Measurements from ENCODE around the gene HAS3.

The HAS3 gene

DNA sequence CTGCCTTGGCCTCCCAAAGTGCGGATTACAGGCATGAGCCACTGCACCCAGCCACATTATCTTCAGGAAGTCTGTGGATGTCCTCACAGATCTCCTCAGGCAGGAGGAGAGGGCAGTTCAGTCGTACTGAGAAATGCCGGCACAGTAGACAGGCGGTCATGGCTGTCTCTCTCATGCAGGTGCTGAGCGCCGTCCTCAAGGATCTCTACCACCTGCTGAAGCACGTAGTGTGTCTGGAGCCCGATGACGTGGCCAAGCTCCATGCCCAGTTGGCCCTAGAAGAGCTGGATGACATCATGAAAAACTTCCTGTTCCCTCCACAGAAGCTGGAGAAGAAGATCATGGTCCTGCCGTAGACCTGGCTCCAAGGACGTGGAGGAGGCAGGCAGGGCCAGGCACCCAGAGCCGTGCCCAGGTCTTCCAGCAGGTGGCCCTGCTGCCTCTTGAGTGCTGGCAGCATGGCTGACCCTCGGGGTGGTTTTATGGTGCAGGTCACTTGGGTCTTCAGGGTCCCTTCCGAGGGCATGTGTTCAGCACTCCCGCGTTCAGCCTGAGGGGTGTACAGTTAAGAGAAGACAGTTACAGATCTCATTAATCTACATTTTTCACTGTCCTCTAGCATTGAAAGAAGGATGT lies 22.0 kb upstream of the HAS3 start:
- TF ChIP-seq, protein P1, sequence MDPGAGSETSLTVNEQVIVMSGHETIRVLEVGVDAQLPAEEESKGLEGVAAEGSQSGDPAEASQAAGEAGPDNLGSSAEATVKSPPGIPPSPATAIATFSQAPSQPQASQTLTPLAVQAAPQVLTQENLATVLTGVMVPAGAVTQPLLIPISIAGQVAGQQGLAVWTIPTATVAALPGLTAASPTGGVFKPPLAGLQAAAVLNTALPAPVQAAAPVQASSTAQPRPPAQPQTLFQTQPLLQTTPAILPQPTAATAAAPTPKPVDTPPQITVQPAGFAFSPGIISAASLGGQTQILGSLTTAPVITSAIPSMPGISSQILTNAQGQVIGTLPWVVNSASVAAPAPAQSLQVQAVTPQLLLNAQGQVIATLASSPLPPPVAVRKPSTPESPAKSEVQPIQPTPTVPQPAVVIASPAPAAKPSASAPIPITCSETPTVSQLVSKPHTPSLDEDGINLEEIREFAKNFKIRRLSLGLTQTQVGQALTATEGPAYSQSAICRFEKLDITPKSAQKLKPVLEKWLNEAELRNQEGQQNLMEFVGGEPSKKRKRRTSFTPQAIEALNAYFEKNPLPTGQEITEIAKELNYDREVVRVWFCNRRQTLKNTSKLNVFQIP (CRISPR knock-in tag; IDR thresholded peaks at IDR 0.05; ENCODE audit: borderline replicate concordance, low read depth) = no peak
- TF ChIP-seq ZFP30 (CRISPR knock-in tag; IDR thresholded peaks at IDR 0.05) (no peak), ESRRG (CRISPR knock-in tag; IDR thresholded peaks at IDR 0.05) (no peak), BACH2 (CRISPR knock-in tag; IDR thresholded peaks at IDR 0.05; ENCODE audit: borderline replicate concordance) (no peak)
- no peak for ATAC-seq

DNA sequence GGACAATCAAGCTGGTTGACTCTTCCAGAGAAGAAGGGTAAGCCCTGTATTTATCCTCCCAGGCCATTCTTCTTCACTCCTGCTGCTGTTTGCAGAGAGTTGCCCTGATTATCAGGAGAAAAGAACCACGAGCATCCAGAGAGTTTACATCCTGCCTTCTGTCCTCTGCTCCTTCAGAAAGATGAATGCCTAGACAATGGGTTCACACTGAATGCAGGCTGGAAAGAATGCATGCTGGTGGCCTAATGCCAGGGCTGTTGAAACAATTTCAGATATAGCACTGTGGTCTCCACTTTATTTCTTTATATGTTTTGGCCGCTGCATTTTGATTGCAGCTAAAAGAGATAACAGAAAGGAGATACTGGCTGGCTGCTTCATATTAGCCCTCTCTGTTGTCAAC lies 21.2 kb upstream of the HAS3 start:
- no peak for TF ChIP-seq ZFP3 (CRISPR knock-in tag; IDR thresholded peaks at IDR 0.05)
- no peak for TF ChIP-seq ARNTL (CRISPR knock-in tag; IDR thresholded peaks at IDR 0.05; ENCODE audit: borderline replicate concordance, low read depth)
- no peak for TF ChIP-seq ZNF70 (CRISPR knock-in tag; IDR thresholded peaks at IDR 0.05)
- TF ChIP-seq BACH2 (CRISPR knock-in tag; IDR thresholded peaks at IDR 0.05; ENCODE audit: borderline replicate concordance) = no peak
- no peak for TF ChIP-seq GLIS3 (CRISPR knock-in tag; IDR thresholded peaks at IDR 0.05)
- TF ChIP-seq, protein P2, sequence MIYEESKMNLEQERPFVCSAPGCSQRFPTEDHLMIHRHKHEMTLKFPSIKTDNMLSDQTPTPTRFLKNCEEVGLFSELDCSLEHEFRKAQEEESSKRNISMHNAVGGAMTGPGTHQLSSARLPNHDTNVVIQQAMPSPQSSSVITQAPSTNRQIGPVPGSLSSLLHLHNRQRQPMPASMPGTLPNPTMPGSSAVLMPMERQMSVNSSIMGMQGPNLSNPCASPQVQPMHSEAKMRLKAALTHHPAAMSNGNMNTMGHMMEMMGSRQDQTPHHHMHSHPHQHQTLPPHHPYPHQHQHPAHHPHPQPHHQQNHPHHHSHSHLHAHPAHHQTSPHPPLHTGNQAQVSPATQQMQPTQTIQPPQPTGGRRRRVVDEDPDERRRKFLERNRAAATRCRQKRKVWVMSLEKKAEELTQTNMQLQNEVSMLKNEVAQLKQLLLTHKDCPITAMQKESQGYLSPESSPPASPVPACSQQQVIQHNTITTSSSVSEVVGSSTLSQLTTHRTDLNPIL (CRISPR knock-in tag; IDR thresholded peaks at IDR 0.05; ENCODE audit: low read depth) = no peak
- TF ChIP-seq PPARA (CRISPR knock-in tag; IDR thresholded peaks at IDR 0.05; ENCODE audit: borderline replicate concordance) = no peak
- no peak for TF ChIP-seq ZNF8 (CRISPR knock-in tag; IDR thresholded peaks at IDR 0.05)
- no peak for TF ChIP-seq RARB (CRISPR knock-in tag; IDR thresholded peaks at IDR 0.05)
- no peak for TF ChIP-seq CSRNP3 (CRISPR knock-in tag; IDR thresholded peaks at IDR 0.05)
- TF ChIP-seq, protein P1 (CRISPR knock-in tag; IDR thresholded peaks at IDR 0.05; ENCODE audit: borderline replicate concordance, low read depth) = no peak
- TF ChIP-seq ESRRG (CRISPR knock-in tag; IDR thresholded peaks at IDR 0.05) = no peak
- TF ChIP-seq ZC3H10 (CRISPR knock-in tag; IDR thresholded peaks at IDR 0.05) = no peak
- no peak for TF ChIP-seq TCF4 (CRISPR knock-in tag; IDR thresholded peaks at IDR 0.05; ENCODE audit: borderline replicate concordance)
- no peak for TF ChIP-seq SNAI2 (CRISPR knock-in tag; IDR thresholded peaks at IDR 0.05)
- TF ChIP-seq OSR1 (CRISPR knock-in tag; IDR thresholded peaks at IDR 0.05) = no peak
- no peak for TF ChIP-seq TSHZ2 (CRISPR knock-in tag; IDR thresholded peaks at IDR 0.05)
- ATAC-seq = peak; percentile 69

GRCh38 chr16:69085032-69085695 lies 20.3 kb upstream of the HAS3 start:
- no peak for ATAC-seq
- TF ChIP-seq ZC3H10 (CRISPR knock-in tag; IDR thresholded peaks at IDR 0.05) (no peak), RARB (CRISPR knock-in tag; IDR thresholded peaks at IDR 0.05) (no peak), ZFP30 (CRISPR knock-in tag; IDR thresholded peaks at IDR 0.05) (no peak), GLIS3 (CRISPR knock-in tag; IDR thresholded peaks at IDR 0.05) (no peak), ZNF565 (CRISPR knock-in tag; conservative IDR thresholded peaks at IDR 0.05; ENCODE audit: low read depth) (no peak), ESRRG (CRISPR knock-in tag; IDR thresholded peaks at IDR 0.05) (no peak), ZNF70 (CRISPR knock-in tag; IDR thresholded peaks at IDR 0.05) (no peak), CSRNP3 (CRISPR knock-in tag; IDR thresholded peaks at IDR 0.05) (no peak), CSDC2 (CRISPR knock-in tag; IDR thresholded peaks at IDR 0.05) (no peak), SNAI2 (CRISPR knock-in tag; IDR thresholded peaks at IDR 0.05) (no peak), TCF4 (CRISPR knock-in tag; IDR thresholded peaks at IDR 0.05; ENCODE audit: borderline replicate concordance) (no peak), PPARA (CRISPR knock-in tag; IDR thresholded peaks at IDR 0.05; ENCODE audit: borderline replicate concordance) (no peak)
- TF ChIP-seq, protein P2 (CRISPR knock-in tag; IDR thresholded peaks at IDR 0.05; ENCODE audit: low read depth) = no peak
- TF ChIP-seq, protein P3, sequence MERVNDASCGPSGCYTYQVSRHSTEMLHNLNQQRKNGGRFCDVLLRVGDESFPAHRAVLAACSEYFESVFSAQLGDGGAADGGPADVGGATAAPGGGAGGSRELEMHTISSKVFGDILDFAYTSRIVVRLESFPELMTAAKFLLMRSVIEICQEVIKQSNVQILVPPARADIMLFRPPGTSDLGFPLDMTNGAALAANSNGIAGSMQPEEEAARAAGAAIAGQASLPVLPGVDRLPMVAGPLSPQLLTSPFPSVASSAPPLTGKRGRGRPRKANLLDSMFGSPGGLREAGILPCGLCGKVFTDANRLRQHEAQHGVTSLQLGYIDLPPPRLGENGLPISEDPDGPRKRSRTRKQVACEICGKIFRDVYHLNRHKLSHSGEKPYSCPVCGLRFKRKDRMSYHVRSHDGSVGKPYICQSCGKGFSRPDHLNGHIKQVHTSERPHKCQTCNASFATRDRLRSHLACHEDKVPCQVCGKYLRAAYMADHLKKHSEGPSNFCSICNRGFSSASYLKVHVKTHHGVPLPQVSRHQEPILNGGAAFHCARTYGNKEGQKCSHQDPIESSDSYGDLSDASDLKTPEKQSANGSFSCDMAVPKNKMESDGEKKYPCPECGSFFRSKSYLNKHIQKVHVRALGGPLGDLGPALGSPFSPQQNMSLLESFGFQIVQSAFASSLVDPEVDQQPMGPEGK (CRISPR knock-in tag; IDR thresholded peaks at IDR 0.05; ENCODE audit: borderline replicate concordance) = no peak
